HL-60 (cell line): ENCODE measurements around the gene FIG4.

Experiments used
- GABPA ChIP-seq: IDR thresholded peaks from 2 replicates; pipeline ENCODE4 v1.6.1; 2012; ENCODE audit warnings: low read depth
- POLR2AphosphoS5 ChIP-seq: IDR thresholded peaks from 2 replicates; pipeline ENCODE4 v1.6.1; 2012; ENCODE audit warnings: low read depth
- REST ChIP-seq: IDR thresholded peaks from 2 replicates; pipeline ENCODE4 v1.6.1; 2012; ENCODE audit warnings: low read depth; ENCODE audit not compliant: insufficient replicate concordance
- TF ChIP-seq, protein P1 (sequence below): IDR thresholded peaks from one replicate; pipeline ENCODE4 v1.5.1; 2011; ENCODE audit warnings: low read length, control low read depth, inconsistent platforms; ENCODE audit not compliant: insufficient read depth

GRCh38 chr6:109770779-109771178 lies 79.7 kb downstream of the FIG4 start:
- TF ChIP-seq, protein P1, sequence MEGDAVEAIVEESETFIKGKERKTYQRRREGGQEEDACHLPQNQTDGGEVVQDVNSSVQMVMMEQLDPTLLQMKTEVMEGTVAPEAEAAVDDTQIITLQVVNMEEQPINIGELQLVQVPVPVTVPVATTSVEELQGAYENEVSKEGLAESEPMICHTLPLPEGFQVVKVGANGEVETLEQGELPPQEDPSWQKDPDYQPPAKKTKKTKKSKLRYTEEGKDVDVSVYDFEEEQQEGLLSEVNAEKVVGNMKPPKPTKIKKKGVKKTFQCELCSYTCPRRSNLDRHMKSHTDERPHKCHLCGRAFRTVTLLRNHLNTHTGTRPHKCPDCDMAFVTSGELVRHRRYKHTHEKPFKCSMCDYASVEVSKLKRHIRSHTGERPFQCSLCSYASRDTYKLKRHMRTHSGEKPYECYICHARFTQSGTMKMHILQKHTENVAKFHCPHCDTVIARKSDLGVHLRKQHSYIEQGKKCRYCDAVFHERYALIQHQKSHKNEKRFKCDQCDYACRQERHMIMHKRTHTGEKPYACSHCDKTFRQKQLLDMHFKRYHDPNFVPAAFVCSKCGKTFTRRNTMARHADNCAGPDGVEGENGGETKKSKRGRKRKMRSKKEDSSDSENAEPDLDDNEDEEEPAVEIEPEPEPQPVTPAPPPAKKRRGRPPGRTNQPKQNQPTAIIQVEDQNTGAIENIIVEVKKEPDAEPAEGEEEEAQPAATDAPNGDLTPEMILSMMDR = no peak
- TF ChIP-seq POLR2AphosphoS5 = no peak
- TF ChIP-seq GABPA = no peak
- TF ChIP-seq REST = no peak
